Activated CD8-positive, alpha-beta T cell treated with anti-CD3 and anti-CD28 coated beads for 36 hours (primary cell): ENCODE results near the gene SUCLG1. TPM values are rescaled to one million over a fixed set of nuclear protein-coding genes. Genes with fewer than 3 reads are reported as not detected.

Experiments used
- ATAC-seq: fragments of 200-7000 bp; cut with Tn5 transposase; one replicate; pipeline ENCODE4 v1.10.0; 2021; ENCODE audit warnings: mild to moderate bottlenecking, moderate library complexity
- CTCF ChIA-PET: fragments of 350-600 bp; sonication (Branson Sonifier 250); formaldehyde crosslinking; loops from one replicate; lab custom pipeline; 2021; ENCODE audit warnings: antibody characterized with exemption; lab: Charles Lee
- POLR2A ChIA-PET: fragments of 350-600 bp; sonication (Branson Sonifier 250); formaldehyde crosslinking; loops from one replicate; lab custom pipeline; 2021; ENCODE audit warnings: antibody characterized with exemption; lab: Charles Lee
- DNase-seq: peaks from one replicate; pipeline ENCODE4 v3.0.0-alpha.2; 2020
- H3K27ac Mint-ChIP-seq: one replicate; pipeline ENCODE4 v1.8.0; 2021; ENCODE audit warnings: mild to moderate bottlenecking, mixed read lengths
- H3K27me3 Mint-ChIP-seq: one replicate; pipeline ENCODE4 v1.8.0; 2021; ENCODE audit warnings: mixed read lengths
- H3K36me3 Mint-ChIP-seq: one replicate; pipeline ENCODE4 v1.8.0; 2021; ENCODE audit warnings: low read depth, mixed read lengths
- H3K4me1 Mint-ChIP-seq: one replicate; pipeline ENCODE4 v1.8.0; 2021; ENCODE audit warnings: low read depth, mixed read lengths
- H3K4me3 Mint-ChIP-seq: one replicate; pipeline ENCODE4 v1.8.0; 2021; ENCODE audit warnings: mild to moderate bottlenecking, moderate library complexity, mixed read lengths
- H3K9me3 Mint-ChIP-seq: one replicate; pipeline ENCODE4 v1.8.0; 2021; ENCODE audit warnings: mixed read lengths
- intact Hi-C: fragments of 100-400 bp; cut with micrococcal nuclease; formaldehyde crosslinking; loops from one replicate; pipeline ENCODE4 v1.10.0; 2022
- total RNA-seq, 2 experiments: library from RNA; stranded (reverse); gene quantifications; one replicate each; pipeline ENCODE4 v1.2.3, GENCODE V29; 2021
- TF ChIP-seq, protein P1 (sequence below): fragments of 200-600 bp; IDR thresholded peaks from one replicate; pipeline ENCODE4 v1.8.0; 2022; ENCODE audit warnings: antibody characterized with exemption, mild to moderate bottlenecking

The SUCLG1 gene
- total RNA-seq, 2 experiments from 2014 or later = 69.0 to 69.1 TPM

DNA sequence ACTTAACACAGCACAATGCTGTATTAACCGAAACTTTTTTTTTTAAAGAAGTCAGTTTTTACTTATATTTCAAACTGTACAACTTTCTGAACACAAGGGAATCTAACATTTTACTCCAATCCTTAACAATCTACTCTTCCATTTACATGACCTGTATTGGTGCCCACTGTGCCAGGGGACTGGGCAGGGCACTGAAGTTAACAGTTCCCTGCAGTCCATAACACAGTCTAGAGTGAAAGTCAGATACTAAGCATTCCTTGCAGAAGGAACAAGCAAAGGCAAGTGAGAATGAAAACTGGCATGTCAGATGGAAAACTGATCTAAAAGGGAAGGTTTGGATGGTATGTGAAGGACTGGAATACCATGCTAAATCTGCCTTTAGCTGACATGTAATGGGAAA is 29.8 kb downstream of the SUCLG1 start:
- H3K4me1 Mint-ChIP-seq = no peaks in the 10 kb centered on the region
- H3K9me3 Mint-ChIP-seq = no peaks in the 10 kb centered on the region
- H3K27me3 Mint-ChIP-seq = no peaks in the 10 kb centered on the region
- H3K4me3 Mint-ChIP-seq = no peak overlapping the region
- no peak overlapping the region for H3K27ac Mint-ChIP-seq
- intact Hi-C loops = no loop called here
- DNase-seq (no peak), ATAC-seq (no peak)
- ChIA-PET POLR2A (no interaction called here), CTCF (no interaction called here)
- TF ChIP-seq, protein P1, sequence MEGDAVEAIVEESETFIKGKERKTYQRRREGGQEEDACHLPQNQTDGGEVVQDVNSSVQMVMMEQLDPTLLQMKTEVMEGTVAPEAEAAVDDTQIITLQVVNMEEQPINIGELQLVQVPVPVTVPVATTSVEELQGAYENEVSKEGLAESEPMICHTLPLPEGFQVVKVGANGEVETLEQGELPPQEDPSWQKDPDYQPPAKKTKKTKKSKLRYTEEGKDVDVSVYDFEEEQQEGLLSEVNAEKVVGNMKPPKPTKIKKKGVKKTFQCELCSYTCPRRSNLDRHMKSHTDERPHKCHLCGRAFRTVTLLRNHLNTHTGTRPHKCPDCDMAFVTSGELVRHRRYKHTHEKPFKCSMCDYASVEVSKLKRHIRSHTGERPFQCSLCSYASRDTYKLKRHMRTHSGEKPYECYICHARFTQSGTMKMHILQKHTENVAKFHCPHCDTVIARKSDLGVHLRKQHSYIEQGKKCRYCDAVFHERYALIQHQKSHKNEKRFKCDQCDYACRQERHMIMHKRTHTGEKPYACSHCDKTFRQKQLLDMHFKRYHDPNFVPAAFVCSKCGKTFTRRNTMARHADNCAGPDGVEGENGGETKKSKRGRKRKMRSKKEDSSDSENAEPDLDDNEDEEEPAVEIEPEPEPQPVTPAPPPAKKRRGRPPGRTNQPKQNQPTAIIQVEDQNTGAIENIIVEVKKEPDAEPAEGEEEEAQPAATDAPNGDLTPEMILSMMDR = no peak
- H3K36me3 Mint-ChIP-seq = peaks cover 35% of the 10 kb centered on the region

DNA sequence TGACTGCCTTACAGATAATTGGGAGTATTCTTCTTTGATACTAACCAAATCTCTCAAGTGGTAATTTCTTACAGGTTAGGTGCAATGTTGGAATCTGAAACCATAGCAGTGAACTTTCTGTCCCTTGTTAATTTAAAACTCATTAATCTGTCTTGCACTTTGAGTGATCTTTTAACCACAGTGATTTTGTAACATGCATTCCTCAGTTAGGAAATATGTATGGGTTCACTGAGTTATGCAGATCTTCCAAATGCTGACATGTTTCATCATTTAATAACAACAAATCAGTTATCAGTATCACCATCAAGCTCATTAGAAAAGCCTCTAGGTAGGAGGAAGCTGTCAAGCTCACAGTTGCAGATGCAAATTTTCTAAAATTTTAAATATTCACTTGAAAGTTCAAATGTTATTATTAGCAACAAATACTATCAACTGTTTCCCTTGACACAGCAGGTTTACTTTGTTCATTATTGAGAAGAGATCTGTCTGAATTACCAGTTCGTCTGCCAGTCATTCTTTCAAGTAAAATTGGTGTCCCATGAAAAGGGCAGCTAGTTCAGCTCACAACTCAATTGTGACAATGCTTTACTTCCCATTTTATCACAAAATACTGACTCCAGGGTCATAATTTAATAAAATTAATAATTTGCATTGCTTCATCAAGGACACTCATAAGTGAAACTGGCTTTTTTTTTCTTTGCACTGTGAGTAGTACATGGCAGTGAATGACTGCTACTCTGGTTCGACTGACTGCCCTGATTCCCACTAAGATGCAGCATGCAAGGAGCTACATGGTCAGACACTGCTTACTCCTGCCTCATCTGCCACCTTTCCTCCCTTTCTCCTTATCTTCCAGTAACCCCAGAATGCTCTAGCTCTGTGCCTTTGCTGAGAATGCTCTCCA is 31.6 kb downstream of the SUCLG1 start:
- ATAC-seq (no peak), DNase-seq (no peak)
- Mint-ChIP-seq H3K4me1 (no peaks in the 10 kb centered on the region), H3K27me3 (no peaks in the 10 kb centered on the region), H3K27ac (no peak overlapping the region), H3K36me3 (peaks cover 35% of the 10 kb centered on the region), H3K9me3 (no peaks in the 10 kb centered on the region), H3K4me3 (no peak overlapping the region)
- TF ChIP-seq, protein P1 = no peak
- CTCF ChIA-PET = interaction anchor here (1.4 kb wide), 1 partner anchor 10 kb away, joined by 4 read pairs; no protein-coding TSS in a partner anchor
- POLR2A ChIA-PET = interaction anchor here (0.5 kb wide), 1 partner anchor 223 kb away, joined by 3 read pairs; no protein-coding TSS in a partner anchor
- intact Hi-C loops = no loop called here

DNA sequence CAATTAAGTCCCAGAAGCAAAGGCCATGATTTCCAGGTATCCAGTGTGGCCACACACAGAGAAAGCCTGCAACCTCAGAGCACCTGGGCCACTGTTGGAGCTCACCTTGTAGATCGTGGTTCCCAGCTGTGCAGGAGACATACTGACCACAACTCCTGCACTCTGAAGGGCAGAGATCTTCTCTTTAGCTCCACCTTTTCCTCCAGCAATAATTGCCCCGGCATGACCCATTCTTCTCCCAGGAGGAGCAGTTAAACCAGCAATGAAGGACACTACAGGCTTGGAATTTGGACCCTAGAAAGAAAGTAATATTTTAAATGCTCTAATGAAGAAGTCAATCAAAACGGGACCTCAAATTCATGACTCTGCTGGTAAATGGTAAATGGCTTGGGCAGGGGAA is 33.8 kb downstream of the SUCLG1 start:
- Mint-ChIP-seq H3K27me3 (no peaks in the 10 kb centered on the region), H3K27ac (no peak overlapping the region), H3K4me1 (no peaks in the 10 kb centered on the region), H3K9me3 (no peaks in the 10 kb centered on the region), H3K4me3 (no peak overlapping the region), H3K36me3 (peaks cover 26% of the 10 kb centered on the region)
- ATAC-seq (no peak), DNase-seq (no peak)
- intact Hi-C loops = no loop called here
- ChIA-PET CTCF (interaction anchor here (1.2 kb wide), 1 partner anchor 9 kb away, joined by 7 read pairs; no protein-coding TSS in a partner anchor), POLR2A (no interaction called here)
- TF ChIP-seq, protein P1 = no peak

DNA sequence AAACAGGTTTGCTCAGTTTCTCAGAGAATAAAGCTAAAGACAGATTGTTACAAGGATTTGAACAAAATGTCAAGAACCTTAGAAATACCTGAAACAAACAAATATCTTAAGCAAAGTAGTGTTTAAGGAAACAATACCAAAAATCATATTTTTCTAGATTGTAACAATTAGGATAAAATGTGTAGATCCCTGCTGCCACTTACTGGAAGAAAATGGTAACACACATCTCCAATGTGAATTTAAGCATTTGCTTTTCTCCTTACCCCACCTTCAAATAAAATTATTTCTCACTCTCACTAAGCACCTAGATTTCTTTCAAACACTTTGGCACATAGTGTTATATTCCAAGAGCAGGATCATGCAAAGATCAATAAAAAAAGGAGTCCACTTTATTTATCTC is 34.9 kb downstream of the SUCLG1 start:
- ATAC-seq = no peak
- Mint-ChIP-seq H3K27ac (no peak overlapping the region), H3K27me3 (no peaks in the 10 kb centered on the region), H3K4me3 (no peak overlapping the region), H3K4me1 (no peaks in the 10 kb centered on the region), H3K36me3 (peaks cover 18% of the 10 kb centered on the region), H3K9me3 (no peaks in the 10 kb centered on the region)
- POLR2A ChIA-PET = no interaction called here
- DNase-seq = no peak
- intact Hi-C loops = no loop called here
- CTCF ChIA-PET = interaction anchor here (1.0 to 1.8 kb wide), 3 partner anchors 10 to 110 kb away, joined by 3 to 7 read pairs (median 4); no protein-coding TSS in a partner anchor
- TF ChIP-seq, protein P1 = peak; percentile 36

DNA sequence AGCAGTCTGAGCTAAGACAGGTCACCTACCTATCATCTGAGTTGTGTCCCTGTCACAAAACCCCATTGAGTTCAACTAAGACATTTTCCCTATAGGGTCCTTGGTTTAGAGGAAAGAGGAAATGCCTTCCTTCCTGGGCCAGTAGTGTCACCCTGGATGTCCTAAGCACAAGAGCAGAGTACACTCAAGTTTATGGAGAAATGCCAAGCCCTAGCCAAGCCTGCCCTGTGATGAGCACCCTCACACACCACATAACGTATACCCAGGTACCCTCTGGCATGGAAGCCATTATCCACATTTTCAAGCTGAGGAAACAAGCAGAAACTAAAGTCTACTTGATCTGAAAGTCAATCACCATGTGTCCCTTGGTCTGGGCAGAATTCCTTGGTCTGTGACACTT is 37.3 kb downstream of the SUCLG1 start:
- Mint-ChIP-seq H3K4me1 (no peaks in the 10 kb centered on the region), H3K27me3 (no peaks in the 10 kb centered on the region), H3K27ac (no peak overlapping the region), H3K4me3 (no peak overlapping the region), H3K36me3 (peaks cover 14% of the 10 kb centered on the region), H3K9me3 (no peaks in the 10 kb centered on the region)
- intact Hi-C loops = no loop called here
- POLR2A ChIA-PET = no interaction called here
- TF ChIP-seq, protein P1 = no peak
- ATAC-seq (no peak), DNase-seq (no peak)
- CTCF ChIA-PET = no interaction called here
